Endodermal cell (in vitro differentiated cells): ENCODE data around the gene RASSF7. TPM values are rescaled to one million over a fixed set of nuclear protein-coding genes. Genes with fewer than 3 reads are reported as not detected.

ENCODE experiments used
- DNase-seq: peaks from one replicate; pipeline ENCODE4 v3.0.0-alpha.2; 2017
- H3K27ac ChIP-seq: 2 replicates; pipeline ENCODE4 v1.5.1; 2013; ENCODE audit warnings: mild to moderate bottlenecking, low read depth, low read length, moderate library complexity
- H3K27me3 ChIP-seq: 2 replicates; pipeline ENCODE4 v1.6.1; 2013; ENCODE audit warnings: mild to moderate bottlenecking, low read length, moderate library complexity; ENCODE audit not compliant: insufficient read depth, control insufficient read depth, poor library complexity, severe bottlenecking
- H3K36me3 ChIP-seq: 2 replicates; pipeline ENCODE4 v1.7.0; 2013; ENCODE audit warnings: mild to moderate bottlenecking, low read length, moderate library complexity; ENCODE audit not compliant: control insufficient read depth, insufficient read depth
- H3K4me1 ChIP-seq: one replicate; pipeline ENCODE4 v1.7.0; 2013; ENCODE audit warnings: low read length; ENCODE audit not compliant: control insufficient read depth, insufficient read depth
- H3K4me3 ChIP-seq: 2 replicates; pipeline ENCODE4 v1.5.1; 2013; ENCODE audit warnings: mild to moderate bottlenecking, low read length, moderate library complexity
- H3K9ac ChIP-seq: 2 replicates; pipeline ENCODE4 v1.6.1; 2013; ENCODE audit warnings: mild to moderate bottlenecking, low read length, moderate library complexity; ENCODE audit not compliant: poor library complexity, severe bottlenecking; ENCODE audit errors: extremely low read depth
- H3K9me3 ChIP-seq: 2 replicates; pipeline ENCODE4 v1.6.1; 2013; ENCODE audit warnings: mild to moderate bottlenecking, low read length, moderate library complexity; ENCODE audit not compliant: control insufficient read depth
- H3K27ac Mint-ChIP-seq: 2 replicates; pipeline ENCODE4 v1.8.0; 2020; ENCODE audit warnings: mixed read lengths
- H3K27me3 Mint-ChIP-seq: 2 replicates; pipeline ENCODE4 v1.8.0; 2021; ENCODE audit warnings: mild to moderate bottlenecking, mixed read lengths; ENCODE audit not compliant: insufficient read depth
- H3K36me3 Mint-ChIP-seq: 2 replicates; pipeline ENCODE4 v1.8.0; 2020; ENCODE audit warnings: low read depth, mixed read lengths
- H3K4me1 Mint-ChIP-seq: 2 replicates; pipeline ENCODE4 v1.8.0; 2020; ENCODE audit warnings: mixed read lengths
- H3K4me3 Mint-ChIP-seq: 2 replicates; pipeline ENCODE4 v1.8.0; 2020; ENCODE audit warnings: mild to moderate bottlenecking, moderate library complexity, mixed read lengths
- H3K9me3 Mint-ChIP-seq: 2 replicates; pipeline ENCODE4 v1.8.0; 2020; ENCODE audit warnings: mild to moderate bottlenecking, mixed read lengths
- CTCF ChIP-seq: fragments of 200-600 bp; sonication (generic); conservative IDR thresholded peaks from 2 replicates; pipeline ENCODE4 v1.5.0; 2021; ENCODE audit warnings: antibody characterized with exemption, mild to moderate bottlenecking
- WGBS, 2 experiments: methylation state at CpG; one replicate each; pipeline versions ENCODE4 v1.1.5 to v1.1.7; 2013; ENCODE audit warnings: missing lambda C conversion rate in 2 of 2, mixed read lengths in 1 of 2; ENCODE audit not compliant: insufficient coverage in 1 of 2, insufficient read length in 1 of 2; 5-methylcytosine and 5-hydroxymethylcytosine counted together
- total RNA-seq, 2 donors: library from RNA; stranded (reverse); fragmentation: NEBNext Ultra II Directional in 1 of 2; extraction: Animal tissue kit (Norgen Biotek cat#: 25700) in 1 of 2; gene quantifications; 2 replicates in 1 of 2; 3 replicates in 1 of 2; pipeline ENCODE4 v1.2.1, GENCODE V29; 2021

RASSF7 gene
- total RNA-seq, 2 donors from 2014 or later: 34.2 to 36.3 TPM

- no peak overlapping the region for H3K27ac Mint-ChIP-seq
- Histone ChIP-seq H3K4me3 (no peak overlapping the region), H3K27me3 (no peaks in the 10 kb centered on the region), H3K36me3 (peaks cover 69% of the 10 kb centered on the region), H3K9ac (no peak overlapping the region), H3K4me1 (no peaks in the 10 kb centered on the region), H3K27ac (no peak overlapping the region), H3K9me3 (no peaks in the 10 kb centered on the region)
- no peaks in the 10 kb centered on the region for H3K4me1 Mint-ChIP-seq
- 94 to 96% methylated on average over 12 to 19 of the region's 19 CpGs for WGBS, 2 experiments
- no peak overlapping the region for H3K4me3 Mint-ChIP-seq
- H3K36me3 Mint-ChIP-seq: peaks cover 59% of the 10 kb centered on the region
- no peak for TF ChIP-seq CTCF
- DNase-seq: no peak
- no peaks in the 10 kb centered on the region for H3K27me3 Mint-ChIP-seq
- H3K9me3 Mint-ChIP-seq: no peaks in the 10 kb centered on the region
These were observed 45.5 kb downstream of the RASSF7 start for GRCh38 chr11:606245-606644.

GRCh38 chr11:607020-607780, 46.4 kb downstream of the RASSF7 start:
- Histone ChIP-seq H3K27ac (no peak overlapping the region), H3K4me1 (no peaks in the 10 kb centered on the region), H3K9ac (no peak overlapping the region), H3K27me3 (no peaks in the 10 kb centered on the region), H3K36me3 (peaks cover 69% of the 10 kb centered on the region), H3K9me3 (no peaks in the 10 kb centered on the region), H3K4me3 (no peak overlapping the region)
- Mint-ChIP-seq H3K9me3 (no peaks in the 10 kb centered on the region), H3K4me1 (no peaks in the 10 kb centered on the region), H3K27ac (no peak overlapping the region), H3K27me3 (no peaks in the 10 kb centered on the region), H3K36me3 (peaks cover 52% of the 10 kb centered on the region), H3K4me3 (no peak overlapping the region)
- no peak for TF ChIP-seq CTCF
- WGBS, 2 experiments: 94 to 95% methylated on average over 17 to 35 of the region's 35 CpGs
- DNase-seq: no peak

GRCh38 chr11:607971-608659, 47.3 kb downstream of the RASSF7 start:
- H3K4me3 ChIP-seq: no peak overlapping the region
- H3K27me3 ChIP-seq: no peaks in the 10 kb centered on the region
- no peak overlapping the region for H3K27ac ChIP-seq
- 97% methylated on average over 29 to 45 of the region's 45 CpGs for WGBS, 2 experiments
- H3K27ac Mint-ChIP-seq: no peak overlapping the region
- no peak overlapping the region for H3K4me3 Mint-ChIP-seq
- no peaks in the 10 kb centered on the region for H3K4me1 Mint-ChIP-seq
- H3K27me3 Mint-ChIP-seq: no peaks in the 10 kb centered on the region
- no peak for TF ChIP-seq CTCF
- H3K36me3 Mint-ChIP-seq: peaks cover 49% of the 10 kb centered on the region
- DNase-seq: no peak
- H3K9me3 Mint-ChIP-seq: no peaks in the 10 kb centered on the region
- H3K9ac ChIP-seq: no peak overlapping the region
- H3K4me1 ChIP-seq: no peaks in the 10 kb centered on the region
- no peaks in the 10 kb centered on the region for H3K9me3 ChIP-seq
- peaks cover 70% of the 10 kb centered on the region for H3K36me3 ChIP-seq
